Glutamatergic neuron (in vitro differentiated cells): ENCODE data around the gene TENT4A. TPM values are rescaled to one million over a fixed set of nuclear protein-coding genes. Genes with fewer than 3 reads are reported as not detected.

Source experiments
- DNase-seq: peaks from one replicate; pipeline ENCODE4 v3.0.0; 2022
- H3K27ac Mint-ChIP-seq: one replicate; pipeline ENCODE4 v1.8.0; 2020; ENCODE audit warnings: mild to moderate bottlenecking, mixed read lengths, inconsistent platforms; ENCODE audit not compliant: unreplicated experiment
- H3K27me3 Mint-ChIP-seq: one replicate; pipeline ENCODE4 v1.8.0; 2020; ENCODE audit warnings: mild to moderate bottlenecking, moderate library complexity, mixed read lengths, inconsistent platforms; ENCODE audit not compliant: unreplicated experiment
- H3K36me3 Mint-ChIP-seq: one replicate; pipeline ENCODE4 v1.8.0; 2020; ENCODE audit warnings: mild to moderate bottlenecking, mixed read lengths, inconsistent platforms; ENCODE audit not compliant: unreplicated experiment
- H3K4me1 Mint-ChIP-seq: one replicate; pipeline ENCODE4 v1.8.0; 2020; ENCODE audit warnings: mild to moderate bottlenecking, low read depth, mixed read lengths, inconsistent platforms; ENCODE audit not compliant: unreplicated experiment
- H3K4me3 Mint-ChIP-seq: one replicate; pipeline ENCODE4 v1.8.0; 2020; ENCODE audit warnings: mild to moderate bottlenecking, mixed read lengths, inconsistent platforms; ENCODE audit not compliant: unreplicated experiment
- H3K9me3 Mint-ChIP-seq: one replicate; pipeline ENCODE4 v1.8.0; 2020; ENCODE audit warnings: mild to moderate bottlenecking, moderate library complexity, mixed read lengths, inconsistent platforms; ENCODE audit not compliant: unreplicated experiment
- total RNA-seq: library from RNA; stranded (reverse); fragmentation: NEBNext Ultra II Directional; extraction: Animal tissue kit (Norgen Biotek cat#: 25700); gene quantifications from one replicate; pipeline ENCODE4 v1.2.1, GENCODE V29; 2021; ENCODE audit not compliant: unreplicated experiment
- TF ChIP-seq, protein P1 (sequence below): fragments of 200-600 bp; sonication (generic); IDR thresholded peaks from one replicate; pipeline ENCODE4 v1.5.0; 2021; ENCODE audit not compliant: partially characterized antibody, unreplicated experiment

Gene TENT4A
- total RNA-seq, 1 donor from 2014 or later: 23.7 TPM

DNA sequence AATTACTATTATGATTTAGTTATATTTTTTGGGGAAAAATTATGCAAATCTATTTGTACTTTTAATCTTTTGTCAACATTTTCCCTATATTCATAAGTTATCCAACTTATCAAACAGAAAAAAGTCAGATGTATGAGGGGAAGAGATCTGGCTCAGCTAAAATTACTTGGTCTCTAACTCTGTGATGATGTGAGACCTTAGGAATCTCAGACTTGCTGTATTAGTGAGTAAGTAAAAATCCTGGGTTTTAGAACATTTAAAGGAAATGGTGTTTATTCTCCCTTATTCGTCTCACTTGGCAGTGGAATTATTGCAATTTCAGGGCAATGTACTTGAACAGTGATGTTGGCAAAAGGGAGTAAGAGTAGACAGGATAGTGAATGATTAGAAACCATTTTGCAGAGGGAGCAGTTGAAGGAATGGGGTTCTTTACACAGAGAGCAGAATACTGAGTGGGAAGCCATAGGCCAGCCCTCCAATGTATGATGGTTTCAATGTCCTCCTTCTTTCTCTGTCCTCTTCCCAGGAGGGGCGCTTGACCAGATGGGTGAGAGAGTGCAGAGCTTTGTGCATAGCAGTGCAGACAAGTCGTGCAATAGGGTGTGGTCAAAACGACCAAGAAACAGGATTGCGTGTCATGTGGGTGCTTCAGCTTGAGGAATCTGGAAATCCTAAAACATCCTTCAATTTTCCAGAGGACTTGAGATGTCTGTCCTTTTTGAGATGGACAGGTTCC lies 91.7 kb downstream of the TENT4A start:
- no peak for DNase-seq
- H3K27me3 Mint-ChIP-seq: peaks cover 1% of the 10 kb centered on the region
- no peak overlapping the region for H3K4me3 Mint-ChIP-seq
- peaks cover 3% of the 10 kb centered on the region for H3K9me3 Mint-ChIP-seq
- no peaks in the 10 kb centered on the region for H3K4me1 Mint-ChIP-seq
- peaks cover 12% of the 10 kb centered on the region for H3K36me3 Mint-ChIP-seq
- no peak overlapping the region for H3K27ac Mint-ChIP-seq
- TF ChIP-seq, protein P1, sequence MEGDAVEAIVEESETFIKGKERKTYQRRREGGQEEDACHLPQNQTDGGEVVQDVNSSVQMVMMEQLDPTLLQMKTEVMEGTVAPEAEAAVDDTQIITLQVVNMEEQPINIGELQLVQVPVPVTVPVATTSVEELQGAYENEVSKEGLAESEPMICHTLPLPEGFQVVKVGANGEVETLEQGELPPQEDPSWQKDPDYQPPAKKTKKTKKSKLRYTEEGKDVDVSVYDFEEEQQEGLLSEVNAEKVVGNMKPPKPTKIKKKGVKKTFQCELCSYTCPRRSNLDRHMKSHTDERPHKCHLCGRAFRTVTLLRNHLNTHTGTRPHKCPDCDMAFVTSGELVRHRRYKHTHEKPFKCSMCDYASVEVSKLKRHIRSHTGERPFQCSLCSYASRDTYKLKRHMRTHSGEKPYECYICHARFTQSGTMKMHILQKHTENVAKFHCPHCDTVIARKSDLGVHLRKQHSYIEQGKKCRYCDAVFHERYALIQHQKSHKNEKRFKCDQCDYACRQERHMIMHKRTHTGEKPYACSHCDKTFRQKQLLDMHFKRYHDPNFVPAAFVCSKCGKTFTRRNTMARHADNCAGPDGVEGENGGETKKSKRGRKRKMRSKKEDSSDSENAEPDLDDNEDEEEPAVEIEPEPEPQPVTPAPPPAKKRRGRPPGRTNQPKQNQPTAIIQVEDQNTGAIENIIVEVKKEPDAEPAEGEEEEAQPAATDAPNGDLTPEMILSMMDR: no peak

DNA sequence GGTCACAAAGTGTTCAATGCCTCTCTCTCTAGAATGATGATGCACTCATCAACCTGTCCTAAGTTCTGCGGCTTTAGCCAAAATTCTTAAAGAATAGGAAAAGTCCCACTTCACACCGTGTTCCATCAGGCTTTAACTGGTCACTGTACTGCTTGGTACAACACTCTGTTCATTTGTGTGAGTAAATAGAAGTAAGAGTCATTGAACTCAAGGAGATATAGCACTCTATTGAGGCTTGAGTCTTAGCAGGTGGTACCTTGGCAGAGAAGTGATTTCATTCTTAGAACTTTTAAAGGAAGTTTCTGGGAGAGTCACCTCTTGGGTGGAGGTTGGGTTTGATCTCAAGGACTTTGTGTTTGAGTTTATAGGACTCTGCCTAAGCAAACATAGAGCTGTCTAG lies 92.6 kb downstream of the TENT4A start:
- no peaks in the 10 kb centered on the region for H3K4me1 Mint-ChIP-seq
- H3K36me3 Mint-ChIP-seq: peaks cover 12% of the 10 kb centered on the region
- TF ChIP-seq, protein P1: no peak
- peaks cover 1% of the 10 kb centered on the region for H3K27me3 Mint-ChIP-seq
- H3K4me3 Mint-ChIP-seq: no peak overlapping the region
- no peak overlapping the region for H3K27ac Mint-ChIP-seq
- DNase-seq: no peak
- peaks cover 3% of the 10 kb centered on the region for H3K9me3 Mint-ChIP-seq

Other genes starting within 250 kb of the TENT4A start
- gene NSUN2, start 80.4 kb upstream of the TENT4A start, total RNA-seq: 60.3 TPM
- gene SRD5A1, start 80.0 kb upstream of the TENT4A start, total RNA-seq: 47.2 TPM